Ureter (tissue), 1 donor: ENCODE measurements around the gene TLCD4. TPM values are rescaled to one million over a fixed set of nuclear protein-coding genes. Genes with fewer than 3 reads are reported as not detected.
A peak's percentile ranks its signal among the peaks of the same experiment; 100 is the strongest.
"Not testable (repeated sequence)": the region's sequence is repeated elsewhere in the genome, so short reads cannot be mapped to it uniquely, and the experiment has no call there.

Experiments
- DNase-seq: peaks from one replicate; pipeline ENCODE4 v3.0.0-alpha.2; 2020; ENCODE audit warnings: low spot score
- total RNA-seq: library from RNA; stranded (reverse); gene quantifications from one replicate; pipeline ENCODE4 v1.2.4, GENCODE V29; 2023
- donor health status: DM: yes; HTN: yes; CAD: no.

Gene TLCD4
- 18.2 TPM for total RNA-seq

DNA sequence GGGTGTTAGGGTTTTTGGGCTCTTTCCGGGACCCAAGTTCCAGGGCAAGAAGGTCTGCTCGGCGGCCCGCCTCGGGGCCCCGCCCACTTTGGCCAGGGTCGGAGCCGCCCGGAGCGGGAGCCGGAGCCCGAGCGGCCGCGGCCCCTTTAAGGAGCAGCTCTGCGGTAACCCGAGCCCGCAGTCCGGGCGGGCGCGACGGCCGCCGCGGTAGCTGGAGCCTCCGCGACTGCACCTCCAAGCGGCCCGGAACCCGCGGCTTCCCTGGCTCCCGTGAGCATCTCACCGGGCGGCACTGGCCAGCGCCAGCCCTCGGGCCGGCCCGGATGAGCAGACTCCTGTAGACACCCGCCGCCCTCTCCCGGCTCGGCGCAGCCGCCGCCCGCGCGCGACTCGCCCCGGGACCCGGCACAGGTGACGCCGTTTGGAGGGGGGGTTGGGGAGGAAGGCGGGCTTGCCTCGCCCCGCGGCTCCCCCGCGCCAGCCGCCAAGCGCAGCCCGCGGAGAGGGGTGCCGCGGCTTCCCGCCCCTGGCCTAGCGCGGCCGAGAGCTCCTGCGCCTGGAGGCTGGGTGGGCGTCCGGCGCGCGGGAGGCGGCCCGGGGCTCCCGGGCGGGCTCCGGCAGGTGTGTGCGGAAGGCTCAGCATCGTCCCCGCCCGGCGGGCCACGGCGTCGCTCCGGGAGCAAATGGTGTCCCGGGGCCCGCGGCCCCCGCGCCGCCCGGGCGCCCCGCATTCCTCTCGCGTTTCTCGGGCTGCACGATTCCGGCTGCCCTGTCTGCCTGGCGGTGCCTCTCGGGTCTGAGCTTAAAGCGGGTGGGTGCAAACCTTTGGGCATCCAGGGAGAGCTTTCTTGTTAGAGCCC lies at the start of gene TLCD4:
Gene TLCD4 (plus strand): TSS at position 149 of the 860 bp plus-strand sequence. CDS start 26,547 bp downstream, outside the sequence.
- peak; percentile 51 for DNase-seq

- DNase-seq = no peak
Measured at GRCh38 chr1:95067568-95067967, 49.6 kb upstream of the TLCD4 start.

DNA sequence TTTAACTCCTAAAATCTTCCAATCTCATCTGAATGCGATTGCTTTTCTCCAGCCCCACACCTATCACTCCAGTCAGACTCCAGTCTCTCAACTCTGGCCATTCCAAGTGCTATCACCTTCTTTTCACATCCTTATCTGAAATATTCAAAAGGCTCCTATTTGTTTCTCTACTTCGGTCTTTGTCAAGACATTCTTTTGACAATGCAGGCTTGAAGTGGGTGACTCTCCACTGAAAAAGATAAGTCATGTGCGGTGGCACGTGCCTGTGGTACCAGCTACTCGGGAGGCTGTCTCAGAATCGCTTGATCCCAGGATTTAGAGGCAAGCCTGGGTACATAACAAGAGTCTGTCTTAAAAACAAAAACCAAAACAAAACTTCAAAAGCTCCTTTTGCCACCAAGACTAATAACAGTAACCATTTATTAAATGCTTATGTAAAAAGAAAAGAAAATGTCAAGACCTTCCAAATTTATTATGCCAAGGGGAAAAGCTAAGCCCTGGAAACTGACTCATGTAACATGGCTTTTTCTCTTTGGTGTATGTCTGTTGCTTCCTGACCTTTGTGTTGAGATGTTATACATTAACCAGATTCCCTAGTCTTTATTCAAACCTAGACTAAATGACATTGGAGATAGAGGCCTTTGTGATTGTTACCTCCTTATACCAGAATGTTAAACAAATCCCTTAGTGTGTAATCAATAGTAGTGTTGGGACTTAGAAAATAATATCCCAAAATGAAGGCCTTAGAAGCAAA lies 48.0 kb upstream of the TLCD4 start:
- no peak for DNase-seq

- DNase-seq = no peak
Measured at GRCh38 chr1:95069710-95070093, 47.5 kb upstream of the TLCD4 start.

GRCh38 chr1:95071539-95071938 lies 45.6 kb upstream of the TLCD4 start:
- DNase-seq = no peak

- no peak for DNase-seq
Measured at GRCh38 chr1:95072117-95072516, 45.0 kb upstream of the TLCD4 start.

- peak; percentile 95 for DNase-seq
Measured at GRCh38 chr1:95072532-95073419, 44.4 kb upstream of the TLCD4 start, which contains the start of gene ALG14. Gene ALG14 (minus strand): TSS chr1:95072951. CDS start chr1:95072898, 53 bp downstream.

- DNase-seq = no peak
Measured at GRCh38 chr1:95073446-95073845, 43.7 kb upstream of the TLCD4 start.

DNA sequence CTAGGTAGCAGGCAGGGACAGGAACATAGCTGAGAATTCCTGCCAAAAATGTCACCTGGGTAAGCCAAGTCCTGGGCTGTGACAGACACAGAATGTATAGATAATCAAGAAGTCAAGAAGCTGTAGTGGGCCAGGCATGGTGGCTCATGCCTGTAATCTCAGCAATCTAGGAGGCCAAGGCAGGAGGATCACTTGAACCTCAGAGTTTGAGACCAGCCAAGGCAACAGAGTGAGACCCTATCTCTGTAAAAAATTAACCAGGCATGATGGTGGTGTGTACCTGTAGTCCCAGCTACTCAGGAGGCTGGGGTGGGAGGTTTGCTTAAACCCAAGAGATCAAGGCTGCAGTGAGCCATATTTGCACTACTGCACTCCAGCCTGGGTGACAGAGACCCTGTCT lies 41.1 kb upstream of the TLCD4 start:
- no peak for DNase-seq

DNA sequence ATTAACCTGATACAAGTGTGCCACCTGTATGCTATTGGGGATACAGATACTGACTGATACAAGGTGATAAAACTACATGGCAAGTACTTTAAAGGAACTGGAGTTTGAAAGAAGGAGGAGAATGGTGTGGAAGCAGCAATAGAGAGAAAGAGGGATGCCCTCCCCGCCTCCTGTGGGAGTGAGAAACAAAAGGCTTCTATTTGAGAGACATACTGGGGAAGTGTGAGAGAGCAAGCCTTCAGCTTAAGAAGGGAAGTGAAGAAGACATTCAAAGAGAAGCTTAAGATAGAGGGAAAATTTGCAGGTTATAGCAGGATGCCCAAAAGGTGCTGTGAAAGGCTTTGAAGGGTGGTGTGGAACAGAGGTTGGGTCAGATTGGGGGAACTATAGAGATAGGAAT lies 36.7 kb upstream of the TLCD4 start:
- no peak for DNase-seq

GRCh38 chr1:95080879-95081278 lies 36.3 kb upstream of the TLCD4 start:
- DNase-seq = no peak

- DNase-seq = no peak
Measured at GRCh38 chr1:95084317-95085176, 32.6 kb upstream of the TLCD4 start.

GRCh38 chr1:95085376-95085775 lies 31.8 kb upstream of the TLCD4 start:
- DNase-seq = no peak

DNA sequence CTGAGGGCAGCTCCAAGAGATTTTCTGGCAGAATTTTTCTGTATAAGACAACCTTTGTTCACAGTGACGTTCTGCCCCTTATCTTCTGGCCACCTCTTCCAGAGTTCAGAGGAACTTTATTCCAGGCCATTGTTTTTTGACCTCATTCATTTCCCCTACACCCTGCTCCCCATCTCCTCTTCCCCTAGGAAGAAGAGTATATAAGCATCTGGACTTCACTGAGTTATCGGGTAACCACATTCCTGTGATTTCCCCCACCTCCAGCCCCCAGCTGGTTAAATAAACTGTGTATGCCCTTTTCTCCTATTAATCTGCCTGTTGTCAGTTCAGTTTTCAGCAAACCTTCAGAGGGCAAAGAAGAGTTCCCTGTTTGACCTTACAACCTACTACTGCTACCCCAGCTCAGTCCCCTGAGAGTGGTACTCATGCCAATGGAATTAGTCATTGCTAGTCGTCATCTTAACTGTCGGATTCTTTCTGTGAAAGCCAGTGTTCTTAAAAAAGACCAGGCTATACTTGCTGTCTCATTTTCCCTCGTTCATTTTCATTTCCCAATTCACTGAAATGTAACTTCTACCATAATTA lies 30.1 kb upstream of the TLCD4 start:
- DNase-seq = no peak

DNA sequence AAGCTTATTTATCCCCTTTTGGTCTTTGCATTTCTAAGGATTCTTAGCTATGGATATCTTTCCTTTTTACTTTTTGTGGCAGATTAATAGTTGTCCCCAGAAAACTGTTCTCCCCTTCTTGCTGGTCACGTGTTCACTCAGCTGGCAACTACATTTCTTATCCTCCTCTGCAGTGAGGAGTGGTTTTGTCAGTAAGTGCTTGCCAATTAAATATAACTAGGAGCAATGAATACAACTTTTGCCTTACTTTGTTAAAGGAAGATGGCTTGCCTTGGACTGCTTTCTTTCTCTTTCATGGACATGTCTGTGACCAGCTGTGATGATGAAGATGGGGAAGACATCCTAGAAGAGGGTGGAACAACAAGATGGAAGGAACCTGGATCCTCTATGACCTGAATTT lies 28.9 kb upstream of the TLCD4 start:
- no peak for DNase-seq

DNA sequence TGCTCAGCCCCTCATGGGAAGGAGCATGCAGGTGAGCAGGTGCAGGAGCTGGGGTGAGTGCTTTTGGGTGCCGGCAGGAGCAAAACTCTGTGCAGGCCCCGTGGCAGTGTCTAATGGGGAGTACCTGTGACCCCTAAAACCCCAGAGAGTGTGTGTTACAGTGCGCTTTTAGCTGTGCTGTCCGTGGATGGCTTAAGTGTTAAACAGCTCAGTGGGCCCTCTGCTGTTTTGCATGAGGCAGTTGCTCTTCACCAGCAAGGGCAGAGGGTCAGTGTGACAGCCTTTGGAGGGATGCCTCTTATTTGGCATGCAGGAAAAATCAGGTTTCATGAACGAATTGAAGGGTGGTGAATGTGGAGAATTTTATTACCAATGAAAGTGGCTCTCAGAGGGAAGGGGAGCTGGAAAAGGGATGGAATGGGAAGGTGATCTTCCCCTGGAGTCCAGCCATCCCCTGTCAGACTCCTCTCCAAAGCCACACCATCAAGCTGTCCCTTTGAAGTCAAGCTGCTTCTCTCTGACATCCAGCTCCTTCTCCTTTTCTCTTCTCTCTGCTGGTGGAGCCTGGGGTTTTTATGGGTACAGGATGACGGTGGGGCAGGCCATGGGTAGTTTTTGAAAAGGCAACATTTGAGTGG lies 27.4 kb upstream of the TLCD4 start:
- no peak for DNase-seq

GRCh38 chr1:95091290-95091689 lies 25.9 kb upstream of the TLCD4 start:
- DNase-seq = not testable (repeated sequence)

DNA sequence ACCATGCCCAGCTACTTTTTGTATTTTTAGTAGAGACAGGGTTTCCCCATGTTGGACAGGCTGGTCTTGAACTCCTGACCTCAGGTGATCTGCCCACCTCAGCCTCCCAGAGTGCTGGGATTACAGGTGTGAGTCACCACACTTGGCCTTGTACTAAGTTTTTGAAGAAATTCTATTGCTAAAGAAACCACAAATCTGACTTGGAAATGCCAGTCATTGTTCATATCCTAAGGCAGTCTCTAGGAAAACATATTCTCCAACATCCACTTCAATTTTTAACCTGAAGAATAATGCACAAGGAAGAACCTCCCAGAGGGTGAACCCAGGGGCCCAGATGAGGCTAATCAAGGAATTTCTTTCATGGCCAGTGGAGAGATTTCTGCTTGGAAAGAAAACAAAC lies 24.3 kb upstream of the TLCD4 start:
- not testable (repeated sequence) for DNase-seq

- DNase-seq = no peak
Measured at GRCh38 chr1:95093296-95093695, 23.9 kb upstream of the TLCD4 start.

GRCh38 chr1:95094923-95095322 lies 22.2 kb upstream of the TLCD4 start:
- no peak for DNase-seq
